ENCODE measurements around the gene UNC13B. TPM values are rescaled to one million over a fixed set of nuclear protein-coding genes. Genes with fewer than 3 reads are reported as not detected.

UNC13B gene
- total and polyA plus RNA-seq, 9 of the 15 experiments (the other 6 are each of a cell fraction or from before 2014, with no cell fraction given): 2.4 to 11.5 (median 8.6) TPM

GRCh38 chr9:35311891-35312639 lies 150.3 kb downstream of the UNC13B start (continued):
- TF ChIP-seq KDM1A (IDR thresholded peaks at IDR 0.05): peak; percentile 16 to 32; a peak in 2 of 4 replicates
- peak; percentile 14; the same call in 1 of the 2 replicates for TF ChIP-seq NCOR1 (IDR thresholded peaks at IDR 0.05)
- TF ChIP-seq, protein P1, sequence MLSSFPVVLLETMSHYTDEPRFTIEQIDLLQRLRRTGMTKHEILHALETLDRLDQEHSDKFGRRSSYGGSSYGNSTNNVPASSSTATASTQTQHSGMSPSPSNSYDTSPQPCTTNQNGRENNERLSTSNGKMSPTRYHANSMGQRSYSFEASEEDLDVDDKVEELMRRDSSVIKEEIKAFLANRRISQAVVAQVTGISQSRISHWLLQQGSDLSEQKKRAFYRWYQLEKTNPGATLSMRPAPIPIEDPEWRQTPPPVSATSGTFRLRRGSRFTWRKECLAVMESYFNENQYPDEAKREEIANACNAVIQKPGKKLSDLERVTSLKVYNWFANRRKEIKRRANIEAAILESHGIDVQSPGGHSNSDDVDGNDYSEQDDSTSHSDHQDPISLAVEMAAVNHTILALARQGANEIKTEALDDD (IDR thresholded peaks at IDR 0.05): no peak
- TF ChIP-seq, protein P2, sequence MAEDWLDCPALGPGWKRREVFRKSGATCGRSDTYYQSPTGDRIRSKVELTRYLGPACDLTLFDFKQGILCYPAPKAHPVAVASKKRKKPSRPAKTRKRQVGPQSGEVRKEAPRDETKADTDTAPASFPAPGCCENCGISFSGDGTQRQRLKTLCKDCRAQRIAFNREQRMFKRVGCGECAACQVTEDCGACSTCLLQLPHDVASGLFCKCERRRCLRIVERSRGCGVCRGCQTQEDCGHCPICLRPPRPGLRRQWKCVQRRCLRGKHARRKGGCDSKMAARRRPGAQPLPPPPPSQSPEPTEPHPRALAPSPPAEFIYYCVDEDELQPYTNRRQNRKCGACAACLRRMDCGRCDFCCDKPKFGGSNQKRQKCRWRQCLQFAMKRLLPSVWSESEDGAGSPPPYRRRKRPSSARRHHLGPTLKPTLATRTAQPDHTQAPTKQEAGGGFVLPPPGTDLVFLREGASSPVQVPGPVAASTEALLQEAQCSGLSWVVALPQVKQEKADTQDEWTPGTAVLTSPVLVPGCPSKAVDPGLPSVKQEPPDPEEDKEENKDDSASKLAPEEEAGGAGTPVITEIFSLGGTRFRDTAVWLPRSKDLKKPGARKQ (CRISPR knock-in tag; IDR thresholded peaks at IDR 0.05): no peak
- no peak for TF ChIP-seq STAT5A (IDR thresholded peaks at IDR 0.05; ENCODE audit: borderline replicate concordance, low read length)
- TF ChIP-seq EP300 (IDR thresholded peaks at IDR 0.05; ENCODE audit: low read length): peak; percentile 52; the same call in 1 of the 2 replicates
- TF ChIP-seq, protein P3, sequence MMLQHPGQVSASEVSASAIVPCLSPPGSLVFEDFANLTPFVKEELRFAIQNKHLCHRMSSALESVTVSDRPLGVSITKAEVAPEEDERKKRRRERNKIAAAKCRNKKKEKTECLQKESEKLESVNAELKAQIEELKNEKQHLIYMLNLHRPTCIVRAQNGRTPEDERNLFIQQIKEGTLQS (IDR thresholded peaks at IDR 0.05): peak; percentile 22; the same call in 1 of the 2 replicates
- TF ChIP-seq, protein P3 (CRISPR knock-in tag; conservative IDR thresholded peaks at IDR 0.05): no peak
- TF ChIP-seq RBM34 (IDR thresholded peaks at IDR 0.05; ENCODE audit: borderline replicate concordance, insufficient read depth, low read length): no peak
- no peak for TF ChIP-seq KAT8 (IDR thresholded peaks at IDR 0.05; ENCODE audit: low read depth)
- TF ChIP-seq CBFA2T3 (IDR thresholded peaks at IDR 0.05): peak; percentile 61
- TF ChIP-seq FOSL1 (tag; conservative IDR thresholded peaks at IDR 0.05): peak; percentile 52; the same call in 1 of the 2 replicates
- peak; percentile 49 for TF ChIP-seq TCF3 (CRISPR knock-in tag; IDR thresholded peaks at IDR 0.05)
- peak; percentile 35 for TF ChIP-seq DACH1 (IDR thresholded peaks at IDR 0.05; ENCODE audit: partially characterized antibody)
- TF ChIP-seq CCNT2 (IDR thresholded peaks at IDR 0.05; ENCODE audit: borderline replicate concordance, extremely low read depth, insufficient read length, low read depth, low read length): no peak
- TF ChIP-seq CTCF (IDR thresholded peaks at IDR 0.05 in 2 of 3, conservative IDR thresholded peaks at IDR 0.05 in 1 of 3; ENCODE audit: insufficient read depth in 2 of 3, low read depth in 1 of 3, low read length in 3 of 3): peak in 2 of 3 experiments; percentile 27 to 36; a peak in 2 of 6 replicates
- TF ChIP-seq, protein P4, sequence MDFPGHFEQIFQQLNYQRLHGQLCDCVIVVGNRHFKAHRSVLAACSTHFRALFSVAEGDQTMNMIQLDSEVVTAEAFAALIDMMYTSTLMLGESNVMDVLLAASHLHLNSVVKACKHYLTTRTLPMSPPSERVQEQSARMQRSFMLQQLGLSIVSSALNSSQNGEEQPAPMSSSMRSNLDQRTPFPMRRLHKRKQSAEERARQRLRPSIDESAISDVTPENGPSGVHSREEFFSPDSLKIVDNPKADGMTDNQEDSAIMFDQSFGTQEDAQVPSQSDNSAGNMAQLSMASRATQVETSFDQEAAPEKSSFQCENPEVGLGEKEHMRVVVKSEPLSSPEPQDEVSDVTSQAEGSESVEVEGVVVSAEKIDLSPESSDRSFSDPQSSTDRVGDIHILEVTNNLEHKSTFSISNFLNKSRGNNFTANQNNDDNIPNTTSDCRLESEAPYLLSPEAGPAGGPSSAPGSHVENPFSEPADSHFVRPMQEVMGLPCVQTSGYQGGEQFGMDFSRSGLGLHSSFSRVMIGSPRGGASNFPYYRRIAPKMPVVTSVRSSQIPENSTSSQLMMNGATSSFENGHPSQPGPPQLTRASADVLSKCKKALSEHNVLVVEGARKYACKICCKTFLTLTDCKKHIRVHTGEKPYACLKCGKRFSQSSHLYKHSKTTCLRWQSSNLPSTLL (IDR thresholded peaks at IDR 0.05): no peak
- no peak for TF ChIP-seq ATF2 (CRISPR knock-in tag; IDR thresholded peaks at IDR 0.05)
- TF ChIP-seq BDP1 (IDR thresholded peaks at IDR 0.05; ENCODE audit: insufficient read depth, insufficient read length): no peak
